Fibroblast of villous mesenchyme (primary cell): Measurements from ENCODE around the gene ZNF490. TPM values are rescaled to one million over a fixed set of nuclear protein-coding genes. Genes with fewer than 3 reads are reported as not detected.

Experiments used
- DNase-seq: peaks from one replicate; pipeline ENCODE4 v3.0.0-alpha.2; 2010; ENCODE audit warnings: low read depth
- H3K4me3 ChIP-seq: 2 replicates; pipeline ENCODE4 v1.5.1; 2011; ENCODE audit warnings: low read depth, mild to moderate bottlenecking, low read length
- CTCF ChIP-seq: IDR thresholded peaks from 2 replicates; pipeline ENCODE4 v1.5.1; 2012; ENCODE audit warnings: low read depth, mild to moderate bottlenecking, low read length; ENCODE audit not compliant: insufficient read depth
- total RNA-seq: library from RNA; depleted of rRNA; stranded (reverse); fragments of >200 nt; gene quantifications from 2 replicates; pipeline ENCODE4 v1.2.3, GENCODE V29; 2012

The ZNF490 gene
- total RNA-seq, 1 donor = 7.8 TPM

- DNase-seq = peak; percentile 74
- H3K4me3 ChIP-seq = peak overlapping the region; percentile 21
These were observed 29.4 kb upstream of the ZNF490 start for GRCh38 chr19:12639901-12640613.

DNA sequence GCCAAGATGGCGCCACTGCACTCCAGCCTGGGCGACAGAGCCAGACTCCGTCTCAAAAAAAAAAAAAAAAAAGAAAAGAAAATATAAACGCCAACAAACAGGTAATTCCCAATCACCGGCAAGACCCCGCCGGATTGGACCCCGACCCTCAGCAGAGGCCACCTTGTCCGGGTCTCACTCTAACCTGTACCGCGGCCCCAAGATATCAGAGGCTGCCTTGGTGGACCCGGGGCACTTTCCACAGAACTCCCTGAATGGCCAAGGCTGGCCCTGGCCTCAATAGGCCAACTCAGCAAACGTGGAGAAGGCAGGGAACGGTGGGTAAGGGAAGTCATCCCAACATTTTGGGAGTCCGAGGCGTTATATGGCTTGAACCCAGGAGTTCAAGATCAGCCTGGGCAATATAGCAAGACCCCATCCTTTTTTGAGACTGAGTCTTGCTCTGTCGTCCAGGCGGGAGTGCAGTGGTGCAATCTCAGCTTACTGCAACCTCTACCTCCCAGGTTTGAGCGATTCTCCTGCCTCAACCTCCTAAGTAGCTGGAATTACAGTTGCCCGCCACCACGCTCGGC is 28.1 kb upstream of the ZNF490 start:
- DNase-seq = no peak
- TF ChIP-seq CTCF = no peak

More at GRCh38 chr19:12639901-12640613, 29.4 kb upstream of the ZNF490 start:
- TF ChIP-seq CTCF = peak; percentile 77

DNA sequence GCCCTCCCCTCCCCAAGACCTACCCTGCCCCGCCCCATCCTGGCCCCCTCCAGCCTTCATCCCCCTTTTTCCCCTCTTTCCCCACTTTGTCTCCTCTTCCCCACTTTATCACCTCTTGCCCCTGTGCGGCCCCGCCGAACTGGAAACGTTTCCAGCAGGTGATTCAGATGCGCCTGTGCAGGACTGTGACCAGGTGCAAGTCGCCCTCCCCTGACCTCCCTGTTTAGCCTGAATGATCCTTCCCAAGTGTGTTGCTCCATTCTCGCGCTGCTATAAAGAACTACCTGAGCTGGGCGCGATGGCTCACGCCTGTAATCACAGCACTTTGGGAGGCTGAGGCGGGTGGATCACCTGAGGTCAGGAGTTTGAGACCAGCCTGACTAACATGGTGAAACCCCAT is 26.0 kb upstream of the ZNF490 start:
- DNase-seq = no peak
- no peak for TF ChIP-seq CTCF
- no peak overlapping the region for H3K4me3 ChIP-seq

More for the DNA sequence above, 28.1 kb upstream of the ZNF490 start:
- H3K4me3 ChIP-seq = no peak overlapping the region

DNA sequence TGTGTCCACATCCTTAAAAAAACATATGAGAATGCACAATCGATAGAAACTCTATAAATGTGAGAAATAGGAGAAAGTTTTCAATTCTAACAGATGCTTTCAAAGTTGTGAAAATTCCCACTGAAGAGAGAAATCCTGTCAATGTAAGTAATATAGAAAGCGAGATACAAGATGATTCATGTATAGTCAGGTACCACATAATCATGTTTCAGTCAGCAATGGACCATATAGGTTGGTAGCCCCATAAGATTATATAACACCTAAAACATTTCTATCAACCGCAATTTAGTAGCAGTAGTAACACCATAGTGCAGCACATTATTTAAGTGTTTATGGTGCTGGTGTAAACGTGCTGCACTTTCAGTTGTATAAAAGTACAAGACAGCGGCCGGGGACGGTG is 18.6 kb upstream of the ZNF490 start:
- no peak for DNase-seq
- H3K4me3 ChIP-seq = no peak overlapping the region
- no peak for TF ChIP-seq CTCF

GRCh38 chr19:12628040-12629022 is 17.7 kb upstream of the ZNF490 start:
- DNase-seq = peak; percentile 36
- no peak overlapping the region for H3K4me3 ChIP-seq
- TF ChIP-seq CTCF = no peak

- no peak for TF ChIP-seq CTCF
- no peak overlapping the region for H3K4me3 ChIP-seq
- no peak for DNase-seq
These were observed 16.3 kb upstream of the ZNF490 start for GRCh38 chr19:12626958-12627357.
